GM19328 (cell line): ENCODE data around the gene HMGB2.
A peak's percentile ranks its signal among the peaks of the same experiment; 100 is the strongest.

Experiments
- ATAC-seq: cut with Tn5 transposase; IDR thresholded peaks from one replicate; pipeline ENCODE4 v1.9.1; 2021; ENCODE audit warnings: mild to moderate bottlenecking, moderate library complexity; ENCODE audit not compliant: unreplicated experiment

Gene HMGB2

GRCh38 chr4:173288698-173289352, 45.3 kb downstream of the HMGB2 start:
- ATAC-seq, result no peak

- ATAC-seq, result peak; percentile 50
Observed at GRCh38 chr4:173288296-173288695, 45.9 kb downstream of the HMGB2 start.

DNA sequence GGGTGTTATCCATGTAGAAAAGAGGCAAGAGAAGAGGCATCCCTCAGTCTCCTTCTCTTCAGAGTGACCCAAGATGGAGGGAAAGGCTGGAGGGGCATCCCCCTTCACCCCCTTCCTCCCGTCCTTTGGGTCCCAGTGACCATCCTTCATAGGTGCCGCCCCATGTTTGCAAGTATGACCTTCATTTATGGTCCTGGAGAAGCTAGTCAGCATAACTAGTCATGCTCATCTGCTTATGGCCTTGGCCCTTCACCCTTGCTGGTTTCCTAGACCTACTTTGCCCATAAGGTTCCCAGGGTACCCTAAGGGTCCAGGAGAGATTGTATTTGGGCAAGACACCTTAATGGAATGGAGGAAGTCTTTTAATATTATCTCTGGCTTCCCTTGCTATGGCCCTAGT, 46.7 kb downstream of the HMGB2 start:
- no peak for ATAC-seq

DNA sequence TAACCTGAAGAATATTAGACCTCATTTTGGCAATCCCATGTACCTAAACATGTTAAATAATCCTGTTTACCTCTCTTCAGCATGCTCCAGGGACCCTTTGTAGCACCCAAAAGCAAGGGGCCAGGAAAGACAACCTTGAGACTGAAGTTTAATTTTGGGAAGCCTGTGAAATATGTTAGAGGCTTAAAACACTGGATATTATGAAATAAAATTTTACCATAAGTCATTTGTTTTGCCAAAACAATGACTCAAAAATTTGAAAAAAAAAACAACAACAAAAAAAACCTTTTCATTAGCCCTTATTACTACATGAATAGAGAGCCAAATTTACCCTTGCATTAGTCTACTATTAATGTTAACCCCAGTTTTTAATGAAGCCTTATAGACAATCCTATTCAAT, 49.7 kb downstream of the HMGB2 start:
- no peak for ATAC-seq

DNA sequence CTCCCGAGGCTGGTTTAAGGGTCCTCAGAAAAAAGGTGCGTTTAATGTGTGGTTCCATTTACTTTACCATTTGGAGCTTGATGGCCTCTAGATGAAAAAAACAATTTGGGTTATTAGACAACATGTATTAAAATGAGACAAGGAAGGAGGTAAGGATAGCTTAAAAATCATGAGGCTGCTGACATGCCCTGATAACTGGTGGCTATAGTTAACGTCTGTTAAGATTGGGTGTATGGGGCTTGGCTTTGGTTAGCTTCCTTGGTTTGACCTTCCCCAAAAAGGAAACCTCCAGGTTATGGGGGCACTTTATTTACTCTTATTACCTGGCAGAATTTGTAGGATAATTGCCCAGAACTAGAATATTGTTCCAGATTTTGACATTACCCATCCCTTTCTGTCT, 51.5 kb downstream of the HMGB2 start:
- no peak for ATAC-seq

- no peak for ATAC-seq
Observed at GRCh38 chr4:173282256-173282562, 51.9 kb downstream of the HMGB2 start.

- ATAC-seq, result no peak
Observed at GRCh38 chr4:173281406-173282255, 52.5 kb downstream of the HMGB2 start.
